ENCODE results near the gene ADGRV1. TPM values are rescaled to one million over a fixed set of nuclear protein-coding genes. Genes with fewer than 3 reads are reported as not detected.

The ADGRV1 gene
- total RNA-seq, 1 donor from 2014 or later = not detected

DNA sequence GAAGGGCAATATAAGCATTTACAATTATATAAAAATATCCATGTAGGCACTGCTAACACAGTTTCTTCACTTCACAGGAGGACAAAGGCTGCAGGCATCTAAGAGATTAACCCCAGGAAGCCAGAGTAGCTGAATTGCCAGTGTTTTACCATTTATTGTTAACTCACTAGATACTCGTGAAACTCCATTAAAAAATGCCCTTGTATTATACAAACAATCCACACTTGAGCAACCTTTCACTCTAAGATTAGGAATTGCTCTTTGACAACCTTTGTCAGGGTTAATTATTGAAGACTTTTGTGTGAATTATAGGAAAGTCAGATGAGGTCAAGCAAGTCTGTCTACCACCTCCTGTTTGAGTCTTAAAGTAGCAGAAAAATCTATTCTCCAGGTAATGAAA is 317.8 kb downstream of the ADGRV1 start:
- Histone ChIP-seq H3K27me3 (ENCODE audit: low read depth) (no peaks in the 10 kb centered on the region), H3K4me1 (peaks cover 17% of the 10 kb centered on the region), H3K9me3 (replicated peaks) (no peaks in the 10 kb centered on the region), H3K4me3 (no peak overlapping the region), H3K27ac (replicated peaks) (no peak overlapping the region), H3K36me3 (no peaks in the 10 kb centered on the region)
- no peak for DNase-seq
- intact Hi-C loops (cut with micrococcal nuclease) = no loop called here
- TF ChIP-seq CTCF (IDR thresholded peaks at IDR 0.05; ENCODE audit: borderline replicate concordance) = no peak

DNA sequence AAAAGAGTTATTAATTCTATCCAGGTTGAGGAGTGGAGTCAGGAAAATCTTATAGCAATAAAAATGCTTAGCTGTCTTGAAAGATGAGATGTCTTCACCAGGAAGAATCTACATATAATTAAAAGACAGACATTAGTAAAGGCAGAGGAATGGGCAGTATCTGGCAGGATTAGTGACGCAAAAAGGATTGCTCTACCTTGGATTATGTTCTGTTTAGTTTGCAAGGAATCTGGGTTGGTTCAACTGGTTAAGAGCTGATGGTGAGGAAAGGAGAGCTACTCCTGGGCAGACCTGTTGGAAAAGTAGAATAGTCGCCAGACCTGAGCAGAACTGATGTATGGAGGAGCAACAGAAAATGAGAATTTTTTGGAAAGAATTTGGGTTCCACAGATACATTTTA is 318.5 kb downstream of the ADGRV1 start:
- Histone ChIP-seq H3K9me3 (replicated peaks) (no peaks in the 10 kb centered on the region), H3K4me1 (peaks cover 17% of the 10 kb centered on the region), H3K27ac (replicated peaks) (no peak overlapping the region), H3K27me3 (ENCODE audit: low read depth) (no peaks in the 10 kb centered on the region), H3K36me3 (no peaks in the 10 kb centered on the region), H3K4me3 (no peak overlapping the region)
- intact Hi-C loops (cut with micrococcal nuclease) = no loop called here
- no peak for DNase-seq
- no peak for TF ChIP-seq CTCF (IDR thresholded peaks at IDR 0.05; ENCODE audit: borderline replicate concordance)

DNA sequence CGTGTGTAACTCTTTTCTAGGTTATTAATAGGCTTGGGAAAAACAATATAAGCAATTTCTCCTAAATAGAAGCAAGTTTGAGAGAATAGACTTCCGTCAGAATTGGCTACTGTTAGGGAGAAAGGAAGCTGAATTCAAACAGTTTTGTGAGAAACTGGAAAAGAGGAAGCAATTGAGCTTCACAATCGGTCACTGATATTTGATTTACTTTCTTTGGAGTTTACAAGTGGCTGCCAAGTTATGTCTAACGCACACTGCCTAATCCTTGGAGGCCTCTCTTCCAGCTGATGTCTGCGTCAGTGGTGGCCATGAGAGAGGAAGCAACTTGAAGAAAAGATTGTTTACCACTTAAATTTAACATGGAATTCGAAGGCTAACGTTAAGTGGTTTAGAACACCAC is 319.5 kb downstream of the ADGRV1 start:
- no peaks in the 10 kb centered on the region for H3K27me3 ChIP-seq (ENCODE audit: low read depth)
- intact Hi-C loops (cut with micrococcal nuclease) = no loop called here
- no peaks in the 10 kb centered on the region for H3K9me3 ChIP-seq (replicated peaks)
- H3K36me3 ChIP-seq = no peaks in the 10 kb centered on the region
- peaks cover 12% of the 10 kb centered on the region for H3K4me1 ChIP-seq
- TF ChIP-seq CTCF (IDR thresholded peaks at IDR 0.05; ENCODE audit: borderline replicate concordance) = no peak
- DNase-seq = no peak
- no peak overlapping the region for H3K4me3 ChIP-seq
- H3K27ac ChIP-seq (replicated peaks) = peak overlapping the region; percentile 8

GRCh38 chr5:90878549-90879196 is 320.1 kb downstream of the ADGRV1 start:
- no peak overlapping the region for H3K4me3 ChIP-seq
- no peak for TF ChIP-seq CTCF (IDR thresholded peaks at IDR 0.05; ENCODE audit: borderline replicate concordance)
- H3K36me3 ChIP-seq = no peaks in the 10 kb centered on the region
- H3K4me1 ChIP-seq = peaks cover 11% of the 10 kb centered on the region
- peak overlapping the region; percentile 8 for H3K27ac ChIP-seq (replicated peaks)
- DNase-seq = no peak
- H3K9me3 ChIP-seq (replicated peaks) = no peaks in the 10 kb centered on the region
- H3K27me3 ChIP-seq (ENCODE audit: low read depth) = no peaks in the 10 kb centered on the region
- intact Hi-C loops (cut with micrococcal nuclease) = no loop called here

GRCh38 chr5:90881626-90882150 is 323.1 kb downstream of the ADGRV1 start:
- TF ChIP-seq CTCF (IDR thresholded peaks at IDR 0.05; ENCODE audit: borderline replicate concordance) = no peak
- Histone ChIP-seq H3K4me3 (no peak overlapping the region), H3K9me3 (replicated peaks) (no peaks in the 10 kb centered on the region), H3K27ac (replicated peaks) (no peak overlapping the region), H3K27me3 (ENCODE audit: low read depth) (no peaks in the 10 kb centered on the region), H3K36me3 (no peaks in the 10 kb centered on the region), H3K4me1 (peaks cover 11% of the 10 kb centered on the region)
- intact Hi-C loops (cut with micrococcal nuclease) = no loop called here
- DNase-seq = no peak

All from left ventricle myocardium inferior (tissue), 1 donor.